PC-9 (cell line): ENCODE data around the gene SELENOF. TPM values are rescaled to one million over a fixed set of nuclear protein-coding genes. Genes with fewer than 3 reads are reported as not detected.

Experiments used
- BruUV-seq: library from RNA; stranded (reverse); fragments of 400-500 nt; replicated peaks from 2 replicates; lab custom pipeline; 2021; lab: Mats Ljungman, UMichigan
- CTCF ChIA-PET: fragments of 300-600 bp; sonication (Branson Sonifier 250); formaldehyde crosslinking; loops from one replicate; lab custom pipeline; 2022; ENCODE audit warnings: antibody characterized with exemption; lab: Charles Lee
- POLR2A ChIA-PET: fragments of 300-600 bp; sonication (Branson Sonifier 250); formaldehyde crosslinking; loops from one replicate; lab custom pipeline; 2022; ENCODE audit warnings: antibody characterized with exemption; ENCODE audit not compliant: unreplicated experiment; lab: Charles Lee
- DNase-seq, 2 experiments: peaks; one replicate each; pipeline versions ENCODE4 v3.0.0 to v3.0.0-alpha.2; 2015 to 2022; ENCODE audit warnings: mixed read lengths in 1 of 2
- H2AFZ ChIP-seq: fragments of 200-600 bp; sonication (generic); 2 replicates; pipeline ENCODE4 v1.8.1; 2017; ENCODE audit warnings: antibody characterized with exemption
- H3F3A ChIP-seq: fragments of 200-600 bp; sonication (generic); 2 replicates; pipeline ENCODE4 v1.8.1; 2017; ENCODE audit warnings: antibody characterized with exemption, mild to moderate bottlenecking, low read depth; ENCODE audit not compliant: insufficient read depth
- H3K27ac ChIP-seq: fragments of 200-600 bp; sonication (generic); 2 replicates; pipeline ENCODE4 v1.6.1; 2016; ENCODE audit warnings: mixed run types
- H3K27me3 ChIP-seq: fragments of 200-600 bp; sonication (generic); 2 replicates; pipeline ENCODE4 v1.6.1; 2016; ENCODE audit warnings: low read depth, mixed run types; ENCODE audit not compliant: insufficient read depth
- H3K36me3 ChIP-seq: fragments of 200-600 bp; sonication (generic); 2 replicates; pipeline ENCODE4 v1.6.1; 2016; ENCODE audit warnings: low read depth, mixed run types
- H3K4me1 ChIP-seq: fragments of 200-600 bp; sonication (generic); replicated peaks from 2 replicates; pipeline ENCODE4 v1.6.1; 2016; ENCODE audit warnings: mixed run types; ENCODE audit not compliant: insufficient read depth
- H3K4me2 ChIP-seq: fragments of 200-600 bp; sonication (generic); 2 replicates; pipeline ENCODE4 v1.6.1; 2017; ENCODE audit warnings: mixed run types
- H3K4me3 ChIP-seq: fragments of 200-600 bp; sonication (generic); 2 replicates; pipeline ENCODE4 v1.6.1; 2016; ENCODE audit warnings: mixed run types
- H3K79me2 ChIP-seq: fragments of 200-600 bp; sonication (generic); 2 replicates; pipeline ENCODE4 v1.6.1; 2017; ENCODE audit warnings: low read depth, mixed run types
- H3K9me2 ChIP-seq: fragments of 200-600 bp; sonication (generic); 2 replicates; pipeline ENCODE4 v1.8.1; 2017; ENCODE audit warnings: mild to moderate bottlenecking; ENCODE audit not compliant: insufficient read depth
- H3K9me3 ChIP-seq: fragments of 200-600 bp; sonication (generic); 2 replicates; pipeline ENCODE4 v1.8.1; 2016; ENCODE audit warnings: low read depth; ENCODE audit not compliant: insufficient read depth
- H4K20me1 ChIP-seq: fragments of 200-600 bp; sonication (generic); 2 replicates; pipeline ENCODE4 v1.8.1; 2017; ENCODE audit not compliant: insufficient read depth
- CTCF ChIP-seq: fragments of 200-600 bp; sonication (generic); conservative IDR thresholded peaks from 2 replicates; pipeline ENCODE4 v1.6.1; 2017; ENCODE audit warnings: mixed run types, antibody characterized with exemption, mild to moderate bottlenecking, moderate library complexity
- EZH2 ChIP-seq: fragments of 200-600 bp; sonication (generic); IDR thresholded peaks from 2 replicates; pipeline ENCODE4 v1.8.0; 2017; ENCODE audit warnings: antibody characterized with exemption, low read depth
- intact Hi-C: fragments of 100-400 bp; cut with micrococcal nuclease; formaldehyde crosslinking; loops from one replicate; pipeline ENCODE4 v1.10.0; 2022; ENCODE audit not compliant: unreplicated experiment
- total RNA-seq: library from RNA; stranded (reverse); gene quantifications from 2 replicates; pipeline ENCODE4 v1.2.3, GENCODE V29; 2021

The SELENOF gene
- total RNA-seq, 1 experiment from 2014 or later = 137 TPM

- Histone ChIP-seq H3K9me2 (no peaks in the 10 kb centered on the region), H3K4me3 (peak overlapping the region; percentile 98), H3K9me3 (no peaks in the 10 kb centered on the region), H3K4me1 (peaks cover 22% of the 10 kb centered on the region), H3K79me2 (peaks cover 85% of the 10 kb centered on the region), H2AFZ (peak overlapping the region; percentile 95), H3K4me2 (peak overlapping the region; percentile 91), H3K27me3 (no peaks in the 10 kb centered on the region), H3K36me3 (peaks cover 5% of the 10 kb centered on the region), H3K27ac (no peak overlapping the region), H3F3A (peaks cover 7% of the 10 kb centered on the region; the same call in 1 of the 2 replicates), H4K20me1 (peaks cover 34% of the 10 kb centered on the region)
- ChIA-PET CTCF (no interaction called here), POLR2A (interaction anchor here (0.9 kb wide), 1 partner anchor 134 kb away, joined by 25 read pairs; no protein-coding TSS in a partner anchor)
- BruUV-seq = no TSS peak
- intact Hi-C loops = no loop called here
- TF ChIP-seq CTCF (no peak), EZH2 (no peak)
- peak; percentile 22 to 58 for DNase-seq
Measured at GRCh38 chr1:86914998-86915736, 1.2 kb upstream of the SELENOF start.

DNA sequence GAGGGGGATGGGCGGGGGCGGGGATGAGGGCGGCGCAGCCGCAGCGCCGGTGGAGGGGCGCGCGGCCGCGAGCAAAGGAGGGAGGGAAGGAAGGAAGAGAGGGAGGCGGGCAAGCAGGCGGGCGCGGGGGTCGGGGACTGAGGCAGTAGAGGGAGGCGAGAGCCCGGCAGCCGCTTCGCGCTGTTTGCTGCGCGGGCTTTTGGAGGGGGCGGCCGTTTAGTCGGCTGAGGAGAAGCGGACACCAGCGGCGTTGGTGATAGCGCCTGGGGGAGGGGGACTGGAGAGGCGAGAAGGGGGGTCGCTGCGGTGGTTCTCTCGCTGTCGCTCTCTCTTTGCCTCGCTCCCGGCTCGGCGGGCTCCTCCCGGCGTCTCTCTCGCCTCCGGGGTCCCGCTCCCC is 673 bp upstream of the SELENOF start, which contains the start of gene HS2ST1:
Gene HS2ST1, plus strand, starts transcription at position 35 of the 397 bp plus-strand sequence.
- BruUV-seq = no TSS peak
- no peaks in the 10 kb centered on the region for H3K9me3 ChIP-seq
- H3K36me3 ChIP-seq = peaks cover 9% of the 10 kb centered on the region; the same call in 1 of the 2 replicates
- H4K20me1 ChIP-seq = peaks cover 36% of the 10 kb centered on the region
- intact Hi-C loops = no loop called here
- peak within 1 kb of the TSS; percentile 95 for H2AFZ ChIP-seq
- peaks cover 22% of the 10 kb centered on the region for H3K4me1 ChIP-seq
- no peaks in the 10 kb centered on the region for H3K27me3 ChIP-seq
- peaks cover 85% of the 10 kb centered on the region for H3K79me2 ChIP-seq
- H3F3A ChIP-seq = peaks cover 2% of the 10 kb centered on the region; the same call in 1 of the 2 replicates
- CTCF ChIA-PET = interaction anchor here (0.7 to 0.8 kb wide), 2 partner anchors 16 to 210 kb away, joined by 3 read pairs; partner anchors contain the start of gene SH3GLB1
- H3K9me2 ChIP-seq = no peaks in the 10 kb centered on the region
- TF ChIP-seq CTCF = no peak
- no peak for TF ChIP-seq EZH2
- no peak for DNase-seq
- H3K4me2 ChIP-seq = peak within 1 kb of the TSS; percentile 96
- peak within 1 kb of the TSS; percentile 80 for H3K27ac ChIP-seq
- peak within 1 kb of the TSS; percentile 98 for H3K4me3 ChIP-seq
- POLR2A ChIA-PET = interaction anchor here (0.6 to 0.8 kb wide), 6 partner anchors 14 to 923 kb away, joined by 3 to 7 read pairs (median 4); no protein-coding TSS in a partner anchor

DNA sequence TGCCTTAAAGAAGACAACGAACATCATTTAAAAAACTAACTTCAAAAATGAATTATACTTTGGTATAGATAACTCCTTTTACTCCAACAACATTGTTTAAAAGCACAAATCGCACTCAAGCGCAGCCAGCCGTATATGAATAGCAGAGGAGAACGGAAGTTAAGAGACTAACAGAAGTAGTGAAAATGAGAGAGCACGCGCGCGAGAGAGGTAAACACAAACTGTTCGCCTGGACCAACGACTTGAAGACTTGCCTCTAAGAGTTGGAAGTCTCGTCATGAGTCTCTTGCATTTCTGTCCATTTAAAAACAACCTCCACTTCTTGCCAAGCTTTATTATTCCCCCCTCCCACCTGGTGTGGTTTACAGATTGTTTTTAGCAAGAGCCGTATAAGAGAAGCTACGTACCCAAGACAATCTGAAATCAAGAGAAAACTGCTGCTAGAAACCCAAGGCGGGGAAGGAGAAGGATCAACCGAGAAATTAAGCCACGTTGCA is 479 bp downstream of the SELENOF start:
- no peaks in the 10 kb centered on the region for H3K9me3 ChIP-seq
- H4K20me1 ChIP-seq = peaks cover 48% of the 10 kb centered on the region
- BruUV-seq = TSS peak; percentile 50
- no peaks in the 10 kb centered on the region for H3K27me3 ChIP-seq
- peak; percentile 4 to 50 for DNase-seq
- no peaks in the 10 kb centered on the region for H3F3A ChIP-seq
- peak overlapping the region; percentile 80 for H3K27ac ChIP-seq
- H3K4me3 ChIP-seq = peak overlapping the region; percentile 89
- H3K4me2 ChIP-seq = peak overlapping the region; percentile 96
- CTCF ChIA-PET = no interaction called here
- POLR2A ChIA-PET = interaction anchor here (0.5 kb wide), 1 partner anchor 527 kb away, joined by 5 read pairs; no protein-coding TSS in a partner anchor
- peaks cover 17% of the 10 kb centered on the region; the same call in 1 of the 2 replicates for H3K36me3 ChIP-seq
- no peaks in the 10 kb centered on the region for H3K9me2 ChIP-seq
- TF ChIP-seq CTCF (no peak), EZH2 (no peak)
- peaks cover 22% of the 10 kb centered on the region for H3K4me1 ChIP-seq
- H3K79me2 ChIP-seq = peaks cover 93% of the 10 kb centered on the region
- intact Hi-C loops = no loop called here
- H2AFZ ChIP-seq = peak overlapping the region; percentile 86
